Kidney epithelial cell (primary cell): ENCODE data around the gene RNF32. TPM values are rescaled to one million over a fixed set of nuclear protein-coding genes. Genes with fewer than 3 reads are reported as not detected.
"Not testable (repeated sequence)": the region's sequence is repeated elsewhere in the genome, so short reads cannot be mapped to it uniquely, and the experiment has no call there.

Experiments
- DNase-seq: peaks from one replicate; pipeline ENCODE4 v3.0.0-alpha.2; 2010; ENCODE audit warnings: low read depth
- H3K27me3 ChIP-seq: 2 replicates; pipeline ENCODE4 v1.6.0; 2011; ENCODE audit warnings: low read length; ENCODE audit not compliant: control insufficient read depth, insufficient read depth
- H3K36me3 ChIP-seq: 2 replicates; pipeline ENCODE4 v1.5.1; 2011; ENCODE audit warnings: low read length; ENCODE audit not compliant: control insufficient read depth, insufficient read depth
- H3K4me3 ChIP-seq: 2 replicates; pipeline ENCODE4 v1.5.1; 2011; ENCODE audit warnings: low read depth, mild to moderate bottlenecking, control low read depth, low read length
- CTCF ChIP-seq: IDR thresholded peaks from 2 replicates; pipeline ENCODE4 v1.5.1; 2011; ENCODE audit warnings: mild to moderate bottlenecking, moderate library complexity, low read length, control low read depth, inconsistent platforms; ENCODE audit not compliant: insufficient read depth, poor library complexity, severe bottlenecking
- total RNA-seq: library from RNA; depleted of rRNA; stranded (reverse); fragments of >200 nt; gene quantifications from 2 replicates; pipeline ENCODE4 v1.2.3, GENCODE V29; 2015

Gene RNF32
- total RNA-seq, 1 donor from 2014 or later = 0.75 TPM

GRCh38 chr7:156617215-156617614 lies 23.4 kb upstream of the RNF32 start:
- TF ChIP-seq CTCF = no peak
- Histone ChIP-seq H3K4me3 (no peak overlapping the region), H3K36me3 (no peaks in the 10 kb centered on the region), H3K27me3 (peaks cover 7% of the 10 kb centered on the region)
- no peak for DNase-seq

GRCh38 chr7:156618078-156618779 lies 22.3 kb upstream of the RNF32 start:
- no peaks in the 10 kb centered on the region for H3K36me3 ChIP-seq
- H3K27me3 ChIP-seq = peaks cover 7% of the 10 kb centered on the region
- no peak overlapping the region for H3K4me3 ChIP-seq
- TF ChIP-seq CTCF = no peak
- no peak for DNase-seq

- no peak for DNase-seq
- Histone ChIP-seq H3K36me3 (no peaks in the 10 kb centered on the region), H3K27me3 (peaks cover 7% of the 10 kb centered on the region), H3K4me3 (no peak overlapping the region)
- TF ChIP-seq CTCF = no peak
These were observed 21.7 kb upstream of the RNF32 start for GRCh38 chr7:156618780-156619367.

GRCh38 chr7:156619488-156620290 lies 20.9 kb upstream of the RNF32 start:
- not testable (repeated sequence) for H3K4me3 ChIP-seq, H3K27me3 ChIP-seq, H3K36me3 ChIP-seq, DNase-seq

GRCh38 chr7:156620291-156620675 lies 20.3 kb upstream of the RNF32 start:
- no peaks in the 10 kb centered on the region for H3K36me3 ChIP-seq
- H3K27me3 ChIP-seq = peaks cover 7% of the 10 kb centered on the region
- DNase-seq = no peak
- no peak overlapping the region for H3K4me3 ChIP-seq
- TF ChIP-seq CTCF = no peak

- Histone ChIP-seq H3K4me3 (no peak overlapping the region), H3K36me3 (no peaks in the 10 kb centered on the region), H3K27me3 (peaks cover 3% of the 10 kb centered on the region)
- no peak for DNase-seq
- TF ChIP-seq CTCF = no peak
These were observed 18.9 kb upstream of the RNF32 start for GRCh38 chr7:156621652-156622051.
